Fibroblast of skin of scalp (primary cell): ENCODE data around the gene NPC1.
A peak's percentile ranks its signal among the peaks of the same experiment; 100 is the strongest.
"Not testable (repeated sequence)": the region's sequence is repeated elsewhere in the genome, so short reads cannot be mapped to it uniquely, and the experiment has no call there.

Experiments
- DNase-seq: peaks from one replicate; pipeline ENCODE4 v3.0.0-alpha.2; 2013

The NPC1 gene

GRCh38 chr18:23608211-23608610, 21.9 kb upstream of the NPC1 start:
- no peak for DNase-seq

GRCh38 chr18:23605941-23606340, 19.6 kb upstream of the NPC1 start:
- DNase-seq: no peak

- no peak for DNase-seq
These were observed 13.5 kb upstream of the NPC1 start for GRCh38 chr18:23599809-23600208.

DNA sequence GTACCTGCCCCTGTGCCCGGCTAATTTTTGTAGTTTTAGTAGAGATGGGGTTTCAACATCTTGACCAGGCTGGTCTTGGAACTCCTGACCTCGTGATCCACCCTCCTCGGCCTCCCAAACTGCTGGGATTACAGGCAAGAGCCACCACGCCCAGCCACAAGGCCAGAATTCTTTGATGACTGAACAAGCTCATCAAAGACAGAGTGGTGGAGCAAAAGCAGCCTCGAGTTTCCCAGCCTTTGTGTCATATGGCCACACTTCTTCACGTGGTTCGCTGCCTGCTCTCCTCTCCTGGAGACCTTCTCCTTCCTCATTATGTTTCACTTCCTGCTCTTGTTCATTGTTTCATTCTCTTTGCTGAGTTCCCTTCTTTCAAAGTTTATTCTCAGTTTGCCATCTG, 9.9 kb upstream of the NPC1 start:
- DNase-seq: no peak

GRCh38 chr18:23595591-23595990, 9.3 kb upstream of the NPC1 start:
- no peak for DNase-seq

GRCh38 chr18:23593720-23594119, 7.4 kb upstream of the NPC1 start:
- DNase-seq: peak; percentile 72

- no peak for DNase-seq
These were observed 6.6 kb upstream of the NPC1 start for GRCh38 chr18:23592911-23593310.

- peak; percentile 25 for DNase-seq
These were observed 4.7 kb upstream of the NPC1 start for GRCh38 chr18:23591011-23591410.

DNA sequence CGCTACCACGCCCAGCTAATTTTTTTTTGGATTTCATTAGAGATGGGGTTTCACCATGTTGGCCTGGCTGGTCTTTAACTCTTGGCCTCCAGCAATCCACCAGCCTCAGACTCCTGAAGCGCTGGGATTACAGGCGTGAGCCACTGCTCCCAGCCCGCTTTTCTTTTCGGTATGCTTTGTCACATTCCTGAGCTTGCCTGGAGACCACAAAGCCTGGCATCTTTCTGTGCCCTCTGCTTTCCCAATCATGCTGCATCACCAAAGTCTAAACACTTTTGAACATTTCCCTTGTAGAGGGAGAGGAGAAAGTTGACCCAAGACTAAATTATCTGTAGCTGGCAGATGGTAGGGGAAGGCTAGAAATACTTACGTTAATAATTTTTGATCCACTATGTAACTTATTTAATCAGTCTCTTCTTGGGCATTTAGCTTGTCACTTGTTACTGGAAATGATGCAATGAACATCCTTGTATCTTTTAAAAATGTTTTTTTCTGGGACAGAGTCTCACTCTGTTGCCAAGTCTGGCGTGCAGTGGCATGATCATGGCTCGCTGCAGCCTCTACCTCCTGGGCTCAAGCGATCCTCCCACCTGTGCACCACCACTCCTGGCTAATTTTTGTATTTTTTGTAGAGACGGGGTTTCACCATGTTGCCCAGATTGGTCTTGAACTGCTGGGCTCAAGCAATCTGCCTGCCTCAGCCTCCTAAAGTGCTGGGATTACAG, 2.7 kb upstream of the NPC1 start:
- DNase-seq: peak; percentile 48

DNA sequence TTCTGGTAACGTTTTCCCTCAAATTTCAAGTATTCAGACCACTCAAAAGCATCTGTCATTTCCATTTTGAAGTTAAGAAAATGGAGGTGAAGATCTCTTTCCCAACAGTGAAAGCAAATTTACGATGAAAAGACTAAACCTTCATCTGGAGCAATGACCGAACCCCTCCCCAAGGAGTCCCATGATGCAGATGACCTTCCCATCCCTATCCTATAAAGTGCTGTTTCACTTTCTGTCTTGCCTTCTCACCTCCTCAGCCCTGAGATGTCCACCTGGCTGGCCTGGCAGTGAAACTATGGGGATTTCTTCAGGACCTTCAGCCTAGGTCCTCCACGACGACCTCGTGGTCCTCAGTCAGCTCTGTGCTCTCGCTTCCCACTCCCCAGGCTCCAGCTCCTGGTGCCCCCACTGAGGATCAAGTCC, 925 bp upstream of the NPC1 start:
- no peak for DNase-seq

DNA sequence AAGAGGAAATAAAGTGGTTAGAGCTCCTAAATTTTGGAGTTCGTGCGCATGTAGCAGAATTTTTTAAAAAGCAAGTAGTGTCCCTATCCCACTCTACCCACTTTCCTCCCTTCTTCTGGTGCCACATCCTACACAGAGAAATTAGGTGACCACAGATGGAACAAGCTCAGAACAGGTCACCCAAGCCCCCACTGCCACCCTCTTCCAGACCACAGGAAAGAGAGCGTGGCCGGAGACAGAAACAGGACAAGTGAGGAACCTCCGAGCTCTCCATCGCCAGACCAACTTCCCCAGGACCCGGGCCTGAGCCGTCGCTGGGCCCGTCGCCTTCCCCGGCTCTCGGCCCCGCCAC, 433 bp downstream of the NPC1 start:
- DNase-seq: no peak

- DNase-seq: peak; percentile 22
These were observed 1.1 kb downstream of the NPC1 start for GRCh38 chr18:23585007-23585871.

GRCh38 chr18:23584019-23584983, 2.0 kb downstream of the NPC1 start:
- no peak for DNase-seq

DNA sequence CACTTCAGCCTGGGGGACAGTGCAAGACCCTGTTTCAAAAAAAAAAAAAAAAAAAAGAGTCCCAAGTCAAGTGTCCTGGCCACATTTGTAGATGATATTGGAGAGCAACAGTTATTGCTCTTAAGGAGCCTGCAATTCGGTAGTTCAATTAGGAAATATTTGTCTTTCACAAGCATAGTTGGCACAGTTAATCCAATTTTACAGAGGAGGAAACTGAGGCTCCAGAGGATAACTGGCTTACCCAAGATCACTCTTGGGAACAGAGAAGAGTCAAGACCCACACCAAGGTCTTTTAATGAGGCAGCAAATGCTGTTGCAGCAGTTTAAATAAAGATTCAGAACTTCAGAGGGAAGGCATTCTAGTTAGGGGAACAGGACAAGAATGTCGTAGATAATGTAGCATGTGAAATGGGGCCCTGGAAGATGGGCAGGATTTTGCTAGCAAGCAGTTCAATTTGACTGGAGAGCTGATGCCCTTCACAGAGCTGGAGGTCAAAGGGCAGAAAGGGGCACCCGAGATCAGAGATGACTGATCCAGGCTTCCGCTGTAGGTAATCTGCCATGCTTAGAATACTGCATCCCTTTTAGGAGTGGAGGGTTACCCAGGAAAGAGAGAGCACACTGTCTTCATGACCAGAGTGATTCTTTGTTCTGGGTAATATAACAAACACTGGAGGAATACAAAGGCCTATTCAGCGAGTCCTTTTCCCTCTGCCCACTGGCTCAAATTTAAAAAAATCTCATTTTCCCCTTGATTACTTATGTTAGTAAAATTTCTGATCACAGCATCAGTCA, 3.0 kb downstream of the NPC1 start:
- no peak for DNase-seq

- peak; percentile 43 for DNase-seq
These were observed 5.5 kb downstream of the NPC1 start for GRCh38 chr18:23580677-23581367.

GRCh38 chr18:23578891-23579653, 7.2 kb downstream of the NPC1 start:
- DNase-seq: peak; percentile 23

DNA sequence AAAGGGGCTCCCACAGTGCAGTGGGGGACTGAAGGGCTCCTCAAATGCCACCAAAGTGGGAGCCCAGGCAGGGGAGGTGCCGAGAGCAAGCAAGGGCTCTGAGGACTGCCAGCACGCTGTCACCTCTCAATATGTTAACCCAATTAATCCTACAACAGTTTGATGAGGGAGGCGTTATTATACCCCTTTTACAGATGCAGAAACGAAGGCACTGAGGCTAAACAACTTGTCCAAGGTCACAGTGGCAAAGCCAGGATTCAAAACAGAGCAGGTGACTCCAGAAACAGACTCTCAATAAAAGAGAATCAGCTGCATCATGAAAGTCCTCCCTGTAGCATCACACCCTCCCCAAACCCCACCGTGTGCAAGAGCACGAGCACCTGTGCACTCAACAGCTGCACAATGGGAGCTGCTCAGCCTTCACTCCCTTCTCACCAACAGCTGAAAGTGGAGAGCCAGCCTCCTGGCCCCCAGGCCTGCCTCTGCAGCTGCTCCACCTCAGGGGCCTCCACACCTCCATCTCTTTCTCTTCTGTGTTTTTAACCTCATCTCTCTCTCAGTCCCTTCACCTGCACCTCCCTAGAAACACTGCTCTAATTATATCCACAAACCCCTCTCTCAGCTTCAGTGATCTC, 8.1 kb downstream of the NPC1 start:
- DNase-seq: no peak

DNA sequence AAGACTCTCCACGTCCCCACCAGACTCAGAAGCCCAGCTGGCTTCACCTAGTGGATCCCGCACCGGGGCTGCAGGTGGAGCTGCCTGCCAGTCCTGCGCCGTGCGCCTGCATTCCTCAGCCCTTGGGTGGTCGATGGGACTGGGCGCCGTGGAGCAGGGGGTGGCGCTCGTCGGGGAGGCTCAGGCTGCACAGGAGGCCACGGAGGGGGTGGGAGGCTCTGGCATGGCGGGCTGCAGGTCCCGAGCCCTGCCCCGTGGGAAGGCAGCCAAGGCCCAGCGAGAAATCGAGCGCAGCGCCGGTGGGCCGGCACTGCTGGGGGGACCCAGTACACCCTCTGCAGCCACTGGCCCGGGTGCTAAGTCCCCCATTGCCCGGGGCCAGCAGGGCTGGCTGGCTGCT, 8.8 kb downstream of the NPC1 start:
- DNase-seq: not testable (repeated sequence)

DNA sequence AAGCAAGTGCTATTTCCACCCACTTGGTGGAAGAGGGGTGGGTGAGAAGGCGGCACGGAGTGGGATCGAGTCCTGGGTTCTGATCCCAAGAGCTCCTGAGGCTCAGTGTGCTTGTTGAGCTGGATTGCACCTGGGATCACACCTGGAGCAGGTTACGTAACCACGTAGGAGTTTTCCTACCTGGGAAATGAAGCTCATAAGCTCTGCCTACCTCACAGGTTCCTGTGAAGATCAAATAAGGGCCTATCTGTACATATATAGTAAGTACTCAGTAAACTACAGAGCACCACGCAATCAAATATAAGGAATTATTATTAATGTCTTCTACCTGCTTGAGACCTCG, 11.0 kb downstream of the NPC1 start:
- no peak for DNase-seq

GRCh38 chr18:23574611-23575308, 11.5 kb downstream of the NPC1 start:
- DNase-seq: no peak
